T-helper 17 cell (primary cell): ENCODE data around the gene ZNF132. TPM values are rescaled to one million over a fixed set of nuclear protein-coding genes. Genes with fewer than 3 reads are reported as not detected.
A peak's percentile ranks its signal among the peaks of the same experiment; 100 is the strongest.

Source experiments
- ATAC-seq: fragments of 150-1000 bp; cut with Tn5 transposase; 2 replicates; pipeline ENCODE4 v1.10.0; 2021; ENCODE audit warnings: mild to moderate bottlenecking, moderate library complexity
- DNase-seq, 3 donors: peaks; one replicate each; pipeline versions ENCODE4 v3.0.0 to v3.0.0-alpha.2; 2020 to 2021
- H3K9me3 ChIP-seq: one replicate; pipeline ENCODE4 v1.7.0; 2013; ENCODE audit warnings: low read length, mild to moderate bottlenecking; ENCODE audit not compliant: control insufficient read depth, poor library complexity, severe bottlenecking
- H3K27ac Mint-ChIP-seq: one replicate; pipeline ENCODE4 v1.8.0; 2022; ENCODE audit warnings: mild to moderate bottlenecking, moderate library complexity, mixed read lengths
- H3K27me3 Mint-ChIP-seq: one replicate; pipeline ENCODE4 v1.8.0; 2022; ENCODE audit warnings: mixed read lengths
- H3K36me3 Mint-ChIP-seq: one replicate; pipeline ENCODE4 v1.8.0; 2022; ENCODE audit warnings: low read depth, mixed read lengths
- H3K4me1 Mint-ChIP-seq: one replicate; pipeline ENCODE4 v1.8.0; 2022; ENCODE audit warnings: mild to moderate bottlenecking, mixed read lengths
- H3K4me3 Mint-ChIP-seq: one replicate; pipeline ENCODE4 v1.8.0; 2022; ENCODE audit warnings: mild to moderate bottlenecking, moderate library complexity, mixed read lengths
- total RNA-seq, 4 donors: library from RNA in 2 of 4; stranded (reverse) in 2 of 4; gene quantifications; one replicate each; pipeline ENCODE4 v1.2.3 and lab custom pipeline; 2022 to 2026

The ZNF132 gene
- total RNA-seq, 2 donors from 2014 or later: 0.76 to 1.7 TPM

DNA sequence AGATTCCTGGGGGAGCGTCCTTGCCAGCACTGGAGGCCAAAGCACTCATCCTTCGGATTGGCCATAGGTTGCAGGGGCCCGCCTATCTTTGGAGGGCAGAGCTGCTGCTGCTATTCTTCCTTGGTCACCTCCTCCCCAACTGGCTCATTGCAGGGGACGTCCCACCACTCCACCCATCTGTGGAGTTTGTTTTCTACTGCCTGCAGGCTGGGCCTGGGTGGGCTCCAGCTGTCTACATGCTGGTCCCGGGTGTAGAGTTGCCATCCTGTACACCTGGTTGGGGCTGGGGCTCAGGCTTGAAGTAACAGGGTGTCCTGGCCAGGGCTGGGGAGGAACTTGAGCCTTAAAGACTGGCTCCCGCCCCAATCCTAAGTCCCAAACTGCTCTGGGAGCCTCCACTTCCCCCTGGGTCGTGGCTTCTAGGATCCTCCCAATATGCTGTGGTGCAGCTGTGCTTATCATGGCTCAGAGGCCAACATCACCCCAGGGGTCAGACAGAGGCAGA, 42.4 kb downstream of the ZNF132 start:
- H3K27ac Mint-ChIP-seq: no peak overlapping the region
- H3K36me3 Mint-ChIP-seq: peaks cover 12% of the 10 kb centered on the region
- no peaks in the 10 kb centered on the region for H3K9me3 ChIP-seq
- H3K4me3 Mint-ChIP-seq: no peak overlapping the region
- ATAC-seq (no peak), DNase-seq (no peak)
- peaks cover 16% of the 10 kb centered on the region for H3K4me1 Mint-ChIP-seq
- H3K27me3 Mint-ChIP-seq: peaks cover 8% of the 10 kb centered on the region

DNA sequence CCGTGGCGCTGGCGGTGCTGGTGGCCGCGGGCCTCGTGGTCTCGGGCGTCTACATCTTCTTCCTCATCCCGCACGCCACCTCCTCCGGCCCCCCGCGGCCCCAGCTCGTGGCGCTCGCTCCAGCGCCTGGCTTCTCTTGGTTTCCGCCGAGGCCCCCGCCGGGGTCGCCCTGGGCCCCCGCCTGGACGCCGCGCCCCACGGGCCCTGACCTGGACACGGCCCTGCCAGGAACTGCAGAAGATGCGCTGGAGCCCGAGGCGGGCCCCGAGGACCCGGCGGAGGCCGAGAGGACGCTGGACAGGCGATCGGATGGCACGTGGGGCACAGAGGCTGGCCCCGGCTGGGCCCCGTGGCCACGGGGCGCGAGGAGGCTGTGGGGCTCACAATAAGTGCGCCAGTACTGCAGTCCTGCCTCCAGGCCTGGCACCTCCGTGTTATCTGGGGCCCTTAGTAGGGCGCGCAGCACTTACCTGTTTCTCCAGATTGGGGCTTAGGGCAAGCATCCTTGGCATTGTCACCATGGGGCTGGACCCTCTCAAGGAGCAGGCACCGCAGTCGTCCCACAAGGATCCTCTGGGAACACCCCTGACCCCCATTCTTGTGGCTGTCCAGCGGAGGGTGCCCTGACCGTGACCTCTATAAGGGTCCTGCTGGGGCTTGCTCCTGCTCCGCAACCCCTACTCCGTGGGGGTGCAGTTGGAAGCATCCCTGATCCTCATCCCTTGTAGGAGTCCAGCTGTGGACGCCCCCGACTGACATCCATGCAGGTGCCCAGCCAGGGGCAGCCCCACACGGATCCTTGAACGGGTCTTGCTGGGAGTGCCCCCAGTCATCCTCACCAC, 43.0 kb downstream of the ZNF132 start:
- H3K27ac Mint-ChIP-seq: no peak overlapping the region
- no peaks in the 10 kb centered on the region for H3K9me3 ChIP-seq
- H3K36me3 Mint-ChIP-seq: peaks cover 12% of the 10 kb centered on the region
- H3K4me3 Mint-ChIP-seq: no peak overlapping the region
- ATAC-seq (no peak), DNase-seq (no peak)
- H3K27me3 Mint-ChIP-seq: peaks cover 8% of the 10 kb centered on the region
- H3K4me1 Mint-ChIP-seq: peaks cover 16% of the 10 kb centered on the region

GRCh38 chr19:58395979-58396627, 43.9 kb downstream of the ZNF132 start:
- DNase-seq (no peak), ATAC-seq (no peak)
- Mint-ChIP-seq H3K27me3 (peaks cover 8% of the 10 kb centered on the region), H3K4me3 (peak overlapping the region; percentile 21), H3K4me1 (peaks cover 12% of the 10 kb centered on the region), H3K36me3 (peaks cover 12% of the 10 kb centered on the region), H3K27ac (no peak overlapping the region)
- H3K9me3 ChIP-seq: no peaks in the 10 kb centered on the region

- no peaks in the 10 kb centered on the region for H3K9me3 ChIP-seq
- Mint-ChIP-seq H3K27ac (no peak within 1 kb of the TSS), H3K4me3 (peak within 1 kb of the TSS; percentile 21), H3K4me1 (peaks cover 12% of the 10 kb centered on the region), H3K27me3 (peaks cover 8% of the 10 kb centered on the region), H3K36me3 (peaks cover 14% of the 10 kb centered on the region)
- ATAC-seq (peak; percentile 17), DNase-seq (no peak)
Observed at GRCh38 chr19:58395220-58395978, 44.6 kb downstream of the ZNF132 start, which contains the start of gene RNF225. TSS of gene RNF225 (plus strand) at chr19:58395656. CDS start at chr19:58396090, 434 bp downstream.

DNA sequence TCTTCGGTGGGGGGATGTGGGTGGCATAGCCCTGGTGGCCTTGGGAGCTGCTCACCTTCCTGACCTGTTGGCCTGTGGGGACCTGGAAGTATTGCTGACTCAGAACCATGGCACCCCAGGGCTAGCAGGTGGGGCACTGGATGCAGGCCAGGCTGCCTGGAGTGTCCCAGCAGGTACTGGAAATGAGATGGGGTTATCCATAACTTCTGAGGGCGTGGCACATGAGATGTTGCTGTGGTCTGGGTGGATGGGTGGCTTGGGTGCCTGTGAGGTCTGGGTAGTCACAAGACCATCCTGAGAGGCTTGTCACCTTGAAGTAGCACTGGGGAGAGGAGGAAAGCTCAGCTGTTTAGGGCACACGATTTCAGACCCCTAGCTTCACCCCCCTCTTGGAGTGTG, 45.1 kb downstream of the ZNF132 start:
- no peaks in the 10 kb centered on the region for H3K9me3 ChIP-seq
- ATAC-seq (peak; percentile 7), DNase-seq (no peak)
- Mint-ChIP-seq H3K36me3 (peaks cover 14% of the 10 kb centered on the region), H3K27me3 (peaks cover 8% of the 10 kb centered on the region), H3K27ac (no peak overlapping the region), H3K4me3 (no peak overlapping the region), H3K4me1 (peaks cover 11% of the 10 kb centered on the region)

DNA sequence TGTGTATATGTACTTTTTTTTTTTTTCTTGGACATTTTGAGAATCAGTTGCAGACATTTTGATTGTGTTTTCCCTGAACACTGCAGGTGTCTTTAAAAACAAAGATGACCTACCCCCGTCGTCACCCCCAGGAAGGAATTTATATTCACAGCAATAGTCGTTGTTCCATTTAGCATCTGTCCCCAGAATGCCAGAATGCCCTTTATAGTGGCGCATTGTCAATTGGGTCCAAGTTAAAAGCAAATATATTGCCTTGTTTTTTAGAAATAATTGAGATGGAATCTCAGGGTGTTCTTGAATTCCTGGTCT, 46.3 kb downstream of the ZNF132 start:
- peaks cover 8% of the 10 kb centered on the region for H3K27me3 Mint-ChIP-seq
- peaks cover 7% of the 10 kb centered on the region for H3K4me1 Mint-ChIP-seq
- no peak overlapping the region for H3K4me3 Mint-ChIP-seq
- DNase-seq (no peak), ATAC-seq (no peak)
- H3K36me3 Mint-ChIP-seq: peaks cover 14% of the 10 kb centered on the region
- H3K27ac Mint-ChIP-seq: no peak overlapping the region
- no peaks in the 10 kb centered on the region for H3K9me3 ChIP-seq

GRCh38 chr19:58392945-58393724, 46.8 kb downstream of the ZNF132 start:
- Mint-ChIP-seq H3K4me1 (peaks cover 8% of the 10 kb centered on the region), H3K4me3 (no peak overlapping the region)

DNA sequence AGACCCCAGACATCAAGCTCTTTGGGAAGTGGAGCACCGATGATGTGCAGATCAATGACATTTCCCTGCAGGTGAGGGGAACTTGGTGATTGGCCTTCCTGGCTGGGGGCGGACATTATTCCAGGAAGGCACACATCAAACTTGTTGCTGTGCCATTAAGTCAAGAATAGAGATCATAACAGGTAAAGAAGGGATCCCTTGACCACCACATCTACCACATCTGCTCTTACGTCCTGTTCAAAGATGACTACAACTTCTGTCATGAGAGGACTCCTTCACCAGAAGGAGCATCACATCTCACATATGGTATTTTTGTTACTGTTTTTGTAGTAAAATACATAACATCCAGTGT, 51.8 kb downstream of the ZNF132 start:
- no peaks in the 10 kb centered on the region for H3K9me3 ChIP-seq
- Mint-ChIP-seq H3K4me1 (peaks cover 24% of the 10 kb centered on the region), H3K36me3 (peaks cover 2% of the 10 kb centered on the region), H3K4me3 (peak overlapping the region; percentile 90), H3K27ac (peak overlapping the region; percentile 95), H3K27me3 (no peaks in the 10 kb centered on the region)
- ATAC-seq: no peak
- no peak for DNase-seq

More at GRCh38 chr19:58392945-58393724, 46.8 kb downstream of the ZNF132 start:
- Mint-ChIP-seq H3K36me3 (peaks cover 14% of the 10 kb centered on the region), H3K27me3 (peaks cover 8% of the 10 kb centered on the region), H3K27ac (peak overlapping the region; percentile 11)
- no peaks in the 10 kb centered on the region for H3K9me3 ChIP-seq
- DNase-seq (no peak), ATAC-seq (no peak)

GRCh38 chr19:58387338-58388174, 52.4 kb downstream of the ZNF132 start:
- H3K27ac Mint-ChIP-seq: peak overlapping the region; percentile 95
- H3K4me1 Mint-ChIP-seq: peaks cover 24% of the 10 kb centered on the region
- peak overlapping the region; percentile 90 for H3K4me3 Mint-ChIP-seq
- H3K36me3 Mint-ChIP-seq: peaks cover 2% of the 10 kb centered on the region
- DNase-seq (no peak), ATAC-seq (no peak)
- H3K9me3 ChIP-seq: no peaks in the 10 kb centered on the region
- no peaks in the 10 kb centered on the region for H3K27me3 Mint-ChIP-seq

GRCh38 chr19:58386576-58387337, 53.2 kb downstream of the ZNF132 start, which contains the start of gene RPS5:
TSS of gene RPS5 (plus strand) at chr19:58387269. CDS start at chr19:58388138, 869 bp downstream.
- H3K27me3 Mint-ChIP-seq: no peaks in the 10 kb centered on the region
- H3K27ac Mint-ChIP-seq: peak within 1 kb of the TSS; percentile 95
- peak within 1 kb of the TSS; percentile 90 for H3K4me3 Mint-ChIP-seq
- no peaks in the 10 kb centered on the region for H3K9me3 ChIP-seq
- peak; percentile 92 for ATAC-seq
- peaks cover 27% of the 10 kb centered on the region for H3K4me1 Mint-ChIP-seq
- peak; percentile 89 to 93 (median 90) for DNase-seq
- H3K36me3 Mint-ChIP-seq: peaks cover 2% of the 10 kb centered on the region

- no peak for ATAC-seq
- H3K9me3 ChIP-seq: no peaks in the 10 kb centered on the region
- Mint-ChIP-seq H3K27me3 (no peaks in the 10 kb centered on the region), H3K36me3 (peaks cover 2% of the 10 kb centered on the region), H3K4me3 (peak overlapping the region; percentile 90), H3K4me1 (peaks cover 31% of the 10 kb centered on the region), H3K27ac (peak overlapping the region; percentile 95)
- no peak for DNase-seq
Observed at GRCh38 chr19:58385891-58386575, 53.9 kb downstream of the ZNF132 start.
